ENCODE data around the gene A3GALT2. TPM values are rescaled to one million over a fixed set of nuclear protein-coding genes. Genes with fewer than 3 reads are reported as not detected.
"Not testable (repeated sequence)": the region's sequence is repeated elsewhere in the genome, so short reads cannot be mapped to it uniquely, and the experiment has no call there.

The A3GALT2 gene
- total RNA-seq, 1 donor from 2014 or later, result 0.35 TPM

DNA sequence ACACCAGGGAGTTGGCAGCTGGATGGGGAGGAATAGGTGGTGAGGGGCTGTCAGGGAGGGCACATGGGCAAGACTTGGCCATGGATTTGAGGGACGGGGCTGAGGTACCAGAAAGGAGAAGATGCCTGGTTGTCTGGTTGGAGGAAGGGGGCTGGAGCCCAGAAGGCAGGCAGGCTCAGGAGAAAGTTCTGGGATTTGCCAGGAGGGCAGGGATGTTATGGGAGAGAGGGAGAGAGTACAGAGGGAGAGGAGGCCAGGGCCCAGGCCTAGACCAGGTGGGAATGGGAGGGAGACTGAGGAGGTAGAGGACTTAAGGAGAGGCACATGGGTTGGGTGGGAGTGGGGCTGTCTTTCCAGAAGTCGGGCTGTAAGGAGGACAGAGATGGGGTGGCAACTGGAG is 4.3 kb downstream of the A3GALT2 start:
- H3K4me3 Mint-ChIP-seq (ENCODE audit: unreplicated experiment), result no peak overlapping the region
- peaks cover 4% of the 10 kb centered on the region for H3K36me3 Mint-ChIP-seq (ENCODE audit: unreplicated experiment)
- H3K27me3 Mint-ChIP-seq (ENCODE audit: unreplicated experiment), result no peaks in the 10 kb centered on the region
- no peak for DNase-seq (ENCODE audit: extremely low spot score, unreplicated experiment)
- H3K27ac Mint-ChIP-seq (ENCODE audit: unreplicated experiment), result no peak overlapping the region
- H3K9me3 Mint-ChIP-seq (ENCODE audit: unreplicated experiment), result no peaks in the 10 kb centered on the region
- TF ChIP-seq, protein P1, sequence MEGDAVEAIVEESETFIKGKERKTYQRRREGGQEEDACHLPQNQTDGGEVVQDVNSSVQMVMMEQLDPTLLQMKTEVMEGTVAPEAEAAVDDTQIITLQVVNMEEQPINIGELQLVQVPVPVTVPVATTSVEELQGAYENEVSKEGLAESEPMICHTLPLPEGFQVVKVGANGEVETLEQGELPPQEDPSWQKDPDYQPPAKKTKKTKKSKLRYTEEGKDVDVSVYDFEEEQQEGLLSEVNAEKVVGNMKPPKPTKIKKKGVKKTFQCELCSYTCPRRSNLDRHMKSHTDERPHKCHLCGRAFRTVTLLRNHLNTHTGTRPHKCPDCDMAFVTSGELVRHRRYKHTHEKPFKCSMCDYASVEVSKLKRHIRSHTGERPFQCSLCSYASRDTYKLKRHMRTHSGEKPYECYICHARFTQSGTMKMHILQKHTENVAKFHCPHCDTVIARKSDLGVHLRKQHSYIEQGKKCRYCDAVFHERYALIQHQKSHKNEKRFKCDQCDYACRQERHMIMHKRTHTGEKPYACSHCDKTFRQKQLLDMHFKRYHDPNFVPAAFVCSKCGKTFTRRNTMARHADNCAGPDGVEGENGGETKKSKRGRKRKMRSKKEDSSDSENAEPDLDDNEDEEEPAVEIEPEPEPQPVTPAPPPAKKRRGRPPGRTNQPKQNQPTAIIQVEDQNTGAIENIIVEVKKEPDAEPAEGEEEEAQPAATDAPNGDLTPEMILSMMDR (IDR thresholded peaks at IDR 0.05), result no peak
- peaks cover 22% of the 10 kb centered on the region for H3K4me1 Mint-ChIP-seq (ENCODE audit: unreplicated experiment)

DNA sequence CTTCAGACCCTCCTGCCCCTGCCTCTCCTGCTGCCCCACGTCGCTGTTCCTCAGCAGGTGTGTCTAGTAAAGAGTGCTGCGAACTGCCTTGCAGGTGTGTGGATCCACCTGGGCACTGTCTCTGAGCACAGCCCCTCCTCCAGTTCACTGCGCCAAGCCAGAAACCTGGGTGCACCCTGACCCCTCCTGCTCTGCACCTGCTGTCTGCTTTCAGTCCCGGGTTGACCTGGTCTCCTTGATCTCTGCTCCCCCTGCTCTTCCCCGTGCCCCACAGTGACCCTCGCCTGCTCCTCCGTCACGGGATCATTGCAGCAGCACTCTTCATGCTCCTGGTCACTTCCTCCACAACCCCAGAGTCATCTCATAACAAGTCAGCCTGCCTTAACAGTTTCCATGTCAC is 6.5 kb downstream of the A3GALT2 start:
- Mint-ChIP-seq H3K27me3 (ENCODE audit: unreplicated experiment) (no peaks in the 10 kb centered on the region), H3K4me1 (ENCODE audit: unreplicated experiment) (peaks cover 22% of the 10 kb centered on the region), H3K27ac (ENCODE audit: unreplicated experiment) (no peak overlapping the region), H3K36me3 (ENCODE audit: unreplicated experiment) (no peaks in the 10 kb centered on the region), H3K9me3 (ENCODE audit: unreplicated experiment) (no peaks in the 10 kb centered on the region), H3K4me3 (ENCODE audit: unreplicated experiment) (no peak overlapping the region)
- DNase-seq (ENCODE audit: extremely low spot score, unreplicated experiment), result no peak
- TF ChIP-seq, protein P1 (IDR thresholded peaks at IDR 0.05), result no peak

DNA sequence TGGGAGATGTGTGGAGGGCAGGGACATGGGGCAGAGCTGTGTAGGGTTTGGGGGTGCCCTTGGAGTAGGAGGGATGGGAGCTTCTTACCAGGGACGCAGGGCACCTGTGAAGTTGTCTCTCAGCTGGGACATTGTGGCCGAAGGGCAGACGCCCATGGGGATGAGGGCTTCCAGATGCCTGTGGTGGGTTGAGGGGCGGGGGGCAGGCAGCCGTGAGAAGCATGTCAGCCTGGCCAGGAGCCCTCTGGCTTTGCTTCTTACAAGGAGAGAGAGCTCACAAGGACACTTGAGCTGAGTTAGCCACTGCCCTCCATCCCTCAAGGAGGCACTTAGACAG is 8.5 kb downstream of the A3GALT2 start:
- H3K36me3 Mint-ChIP-seq (ENCODE audit: unreplicated experiment), result no peaks in the 10 kb centered on the region
- H3K4me1 Mint-ChIP-seq (ENCODE audit: unreplicated experiment), result peaks cover 12% of the 10 kb centered on the region
- H3K9me3 Mint-ChIP-seq (ENCODE audit: unreplicated experiment), result no peaks in the 10 kb centered on the region
- no peak for DNase-seq (ENCODE audit: extremely low spot score, unreplicated experiment)
- no peak overlapping the region for H3K27ac Mint-ChIP-seq (ENCODE audit: unreplicated experiment)
- no peaks in the 10 kb centered on the region for H3K27me3 Mint-ChIP-seq (ENCODE audit: unreplicated experiment)
- TF ChIP-seq, protein P1 (IDR thresholded peaks at IDR 0.05), result no peak
- no peak overlapping the region for H3K4me3 Mint-ChIP-seq (ENCODE audit: unreplicated experiment)

DNA sequence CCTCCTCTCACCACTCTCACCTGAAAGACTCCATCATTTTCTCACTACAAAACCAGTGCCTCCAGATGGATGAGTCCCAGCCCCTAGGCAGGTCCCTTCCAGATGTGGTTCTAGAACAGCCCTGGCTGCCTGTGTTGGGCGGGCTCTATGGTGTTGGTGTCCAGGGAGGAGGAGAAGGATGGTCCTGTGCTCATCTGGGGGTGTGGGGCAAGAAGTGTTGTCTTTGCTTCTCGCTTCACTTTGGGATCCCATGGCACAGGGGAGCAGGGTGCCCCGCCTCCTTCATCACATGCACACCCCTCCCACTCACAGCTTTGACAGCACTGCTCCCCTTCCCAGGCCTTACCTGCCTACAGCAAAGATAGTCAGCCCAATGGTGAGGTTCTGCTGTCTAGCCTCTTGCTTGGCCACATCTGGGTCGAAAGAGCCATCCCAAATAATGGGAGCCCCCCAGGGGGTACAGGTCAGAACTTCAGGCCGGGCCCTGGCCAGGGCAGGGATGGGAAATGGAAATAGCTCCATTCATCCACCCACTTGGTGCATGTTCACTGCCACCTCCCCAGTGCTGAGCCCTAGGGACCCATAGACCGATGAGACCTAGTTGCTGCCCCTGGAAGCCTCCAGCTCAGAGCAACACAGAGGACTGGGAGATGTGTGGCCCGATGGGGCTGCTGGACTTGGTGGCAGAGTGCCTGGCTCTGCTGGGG is 9.0 kb downstream of the A3GALT2 start:
- Mint-ChIP-seq H3K27ac (ENCODE audit: unreplicated experiment) (no peak overlapping the region), H3K36me3 (ENCODE audit: unreplicated experiment) (no peaks in the 10 kb centered on the region), H3K27me3 (ENCODE audit: unreplicated experiment) (no peaks in the 10 kb centered on the region), H3K4me3 (ENCODE audit: unreplicated experiment) (no peak overlapping the region), H3K4me1 (ENCODE audit: unreplicated experiment) (peaks cover 11% of the 10 kb centered on the region), H3K9me3 (ENCODE audit: unreplicated experiment) (no peaks in the 10 kb centered on the region)
- TF ChIP-seq, protein P1 (IDR thresholded peaks at IDR 0.05), result no peak
- no peak for DNase-seq (ENCODE audit: extremely low spot score, unreplicated experiment)

DNA sequence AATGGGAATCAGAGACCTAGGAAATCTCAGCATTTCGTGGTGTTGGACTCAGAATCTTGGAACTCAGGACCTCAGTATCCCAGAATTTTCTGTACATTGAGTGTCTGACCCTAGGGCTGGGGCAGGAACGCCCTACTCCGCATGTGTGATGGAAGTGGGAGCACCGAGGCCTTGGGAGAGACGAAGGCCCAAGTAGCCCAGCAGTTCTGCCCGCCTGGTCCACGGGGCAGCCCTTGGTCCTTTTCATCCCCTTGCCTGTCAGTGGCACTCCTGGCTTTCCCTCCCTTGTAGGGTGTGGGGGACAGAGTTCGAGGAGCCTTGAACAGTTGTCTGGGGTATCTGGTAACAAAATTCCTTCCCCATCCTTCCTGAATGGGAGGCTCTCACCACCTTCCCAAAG is 10.2 kb downstream of the A3GALT2 start:
- Mint-ChIP-seq H3K4me3 (ENCODE audit: unreplicated experiment) (no peak overlapping the region), H3K27ac (ENCODE audit: unreplicated experiment) (no peak overlapping the region), H3K4me1 (ENCODE audit: unreplicated experiment) (peaks cover 9% of the 10 kb centered on the region), H3K36me3 (ENCODE audit: unreplicated experiment) (no peaks in the 10 kb centered on the region), H3K27me3 (ENCODE audit: unreplicated experiment) (no peaks in the 10 kb centered on the region), H3K9me3 (ENCODE audit: unreplicated experiment) (no peaks in the 10 kb centered on the region)
- TF ChIP-seq, protein P1 (IDR thresholded peaks at IDR 0.05), result no peak
- DNase-seq (ENCODE audit: extremely low spot score, unreplicated experiment), result no peak

DNA sequence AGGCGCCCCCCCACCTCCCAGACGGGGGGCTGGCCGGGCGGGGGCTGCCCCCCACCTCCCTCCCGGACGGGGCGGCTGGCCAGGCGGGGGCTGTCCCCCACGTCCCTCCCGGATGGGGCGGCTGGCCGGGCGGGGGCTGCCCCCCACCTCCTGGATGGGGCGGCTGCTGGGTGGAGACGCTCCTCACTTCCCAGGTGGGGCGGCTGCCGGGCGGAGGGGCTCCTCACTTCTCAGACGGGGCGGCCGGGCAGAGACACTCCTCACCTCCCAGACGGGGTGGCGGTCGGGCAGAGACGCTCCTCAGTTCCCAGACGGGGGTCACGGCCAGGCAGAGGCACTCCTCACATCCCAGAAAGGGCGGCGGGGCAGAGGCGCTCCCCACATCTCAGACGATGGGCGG is 11.5 kb downstream of the A3GALT2 start:
- not testable (repeated sequence) for DNase-seq (ENCODE audit: extremely low spot score, unreplicated experiment); H3K27me3 Mint-ChIP-seq (ENCODE audit: unreplicated experiment); H3K4me3 Mint-ChIP-seq (ENCODE audit: unreplicated experiment); H3K9me3 Mint-ChIP-seq (ENCODE audit: unreplicated experiment); H3K27ac Mint-ChIP-seq (ENCODE audit: unreplicated experiment); H3K36me3 Mint-ChIP-seq (ENCODE audit: unreplicated experiment)
- H3K4me1 Mint-ChIP-seq (ENCODE audit: unreplicated experiment), result peaks cover 13% of the 10 kb centered on the region

Data from osteocyte (in vitro differentiated cells).